Type B pancreatic cell (in vitro differentiated cells): ENCODE measurements around the gene DDAH1. TPM values are rescaled to one million over a fixed set of nuclear protein-coding genes. Genes with fewer than 3 reads are reported as not detected.

Experiments used
- DNase-seq: peaks from one replicate; pipeline ENCODE4 v3.0.0; 2021; ENCODE audit warnings: mixed read lengths; ENCODE audit not compliant: unreplicated experiment; ENCODE audit errors: extremely low spot score
- H3K27ac Mint-ChIP-seq: 2 replicates; pipeline ENCODE4 v1.8.0; 2021; ENCODE audit warnings: mild to moderate bottlenecking, mixed read lengths
- H3K27me3 Mint-ChIP-seq: 2 replicates; pipeline ENCODE4 v1.8.0; 2021; ENCODE audit warnings: mixed read lengths
- H3K36me3 Mint-ChIP-seq: 2 replicates; pipeline ENCODE4 v1.8.0; 2021; ENCODE audit warnings: mixed read lengths
- H3K4me1 Mint-ChIP-seq: one replicate; pipeline ENCODE4 v1.8.0; 2021; ENCODE audit warnings: mixed read lengths; ENCODE audit not compliant: unreplicated experiment
- H3K4me3 Mint-ChIP-seq: 2 replicates; pipeline ENCODE4 v1.8.0; 2021; ENCODE audit warnings: mild to moderate bottlenecking, mixed read lengths
- H3K9me3 Mint-ChIP-seq: 2 replicates; pipeline ENCODE4 v1.8.0; 2021; ENCODE audit warnings: mixed read lengths
- total RNA-seq: library from RNA; stranded (reverse); gene quantifications from 2 replicates; pipeline ENCODE4 v1.2.1, GENCODE V29; 2021; ENCODE audit warnings: low replicate concordance
- TF ChIP-seq, protein P1 (sequence below): fragments of 200-600 bp; sonication (generic); conservative IDR thresholded peaks from 2 replicates; pipeline ENCODE4 v1.5.0; 2021; ENCODE audit warnings: antibody characterized with exemption, mild to moderate bottlenecking

DDAH1 gene
- total RNA-seq, 1 donor from 2014 or later = 28.6 TPM

DNA sequence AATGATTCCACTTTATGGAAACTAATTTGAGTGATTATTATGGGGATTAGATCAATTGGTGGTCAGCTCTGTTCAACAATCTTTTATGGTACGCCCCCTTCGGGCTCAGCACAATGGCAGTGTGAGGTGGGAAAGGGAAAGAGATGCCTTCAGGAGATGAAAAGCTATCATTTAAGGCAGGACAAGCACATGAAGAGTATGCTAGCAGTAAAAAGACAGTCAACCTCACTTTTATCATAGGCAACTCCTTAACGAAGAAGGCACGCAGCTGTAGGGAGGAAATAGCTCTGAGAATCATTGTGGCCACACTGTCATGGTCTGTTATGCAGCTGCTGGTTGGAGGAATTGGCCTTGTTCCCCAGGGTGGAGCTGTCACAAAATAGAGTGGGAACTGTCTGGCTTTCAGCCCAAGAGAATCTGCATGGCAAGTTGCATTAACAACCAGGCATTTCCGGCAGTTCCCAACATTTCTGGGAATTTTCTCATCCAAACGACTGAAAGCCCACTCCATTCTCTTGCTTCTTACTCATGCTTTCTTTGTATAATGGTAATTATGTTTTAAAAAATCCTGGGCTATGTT lies 134.2 kb downstream of the DDAH1 start:
- Mint-ChIP-seq H3K27ac (peak overlapping the region; percentile 62), H3K9me3 (peaks cover 18% of the 10 kb centered on the region), H3K36me3 (no peaks in the 10 kb centered on the region), H3K4me3 (no peak overlapping the region), H3K4me1 (peaks cover 17% of the 10 kb centered on the region), H3K27me3 (no peaks in the 10 kb centered on the region)
- TF ChIP-seq, protein P1, sequence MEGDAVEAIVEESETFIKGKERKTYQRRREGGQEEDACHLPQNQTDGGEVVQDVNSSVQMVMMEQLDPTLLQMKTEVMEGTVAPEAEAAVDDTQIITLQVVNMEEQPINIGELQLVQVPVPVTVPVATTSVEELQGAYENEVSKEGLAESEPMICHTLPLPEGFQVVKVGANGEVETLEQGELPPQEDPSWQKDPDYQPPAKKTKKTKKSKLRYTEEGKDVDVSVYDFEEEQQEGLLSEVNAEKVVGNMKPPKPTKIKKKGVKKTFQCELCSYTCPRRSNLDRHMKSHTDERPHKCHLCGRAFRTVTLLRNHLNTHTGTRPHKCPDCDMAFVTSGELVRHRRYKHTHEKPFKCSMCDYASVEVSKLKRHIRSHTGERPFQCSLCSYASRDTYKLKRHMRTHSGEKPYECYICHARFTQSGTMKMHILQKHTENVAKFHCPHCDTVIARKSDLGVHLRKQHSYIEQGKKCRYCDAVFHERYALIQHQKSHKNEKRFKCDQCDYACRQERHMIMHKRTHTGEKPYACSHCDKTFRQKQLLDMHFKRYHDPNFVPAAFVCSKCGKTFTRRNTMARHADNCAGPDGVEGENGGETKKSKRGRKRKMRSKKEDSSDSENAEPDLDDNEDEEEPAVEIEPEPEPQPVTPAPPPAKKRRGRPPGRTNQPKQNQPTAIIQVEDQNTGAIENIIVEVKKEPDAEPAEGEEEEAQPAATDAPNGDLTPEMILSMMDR = no peak
- DNase-seq = no peak

DNA sequence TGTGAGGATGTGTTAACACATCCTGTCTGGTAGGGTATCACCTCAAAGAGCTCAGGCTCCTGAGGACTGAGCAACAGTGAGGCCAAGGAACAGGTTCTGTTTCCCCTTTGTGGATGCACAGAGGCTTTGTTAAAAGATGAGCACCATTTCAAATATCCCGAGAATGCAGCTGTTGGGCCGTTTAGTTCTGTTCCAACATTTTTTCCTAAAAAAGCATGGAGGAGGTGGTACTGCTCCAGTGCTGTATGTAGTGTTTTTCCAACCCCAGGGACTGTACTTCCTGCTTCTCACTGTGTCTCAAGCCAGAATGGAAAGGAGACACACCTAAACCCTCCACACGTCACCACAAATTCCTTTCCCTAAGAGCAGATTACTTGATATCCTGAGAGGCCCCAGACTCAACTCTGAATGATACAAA lies 134.7 kb downstream of the DDAH1 start:
- no peaks in the 10 kb centered on the region for H3K36me3 Mint-ChIP-seq
- H3K4me1 Mint-ChIP-seq = peaks cover 17% of the 10 kb centered on the region
- H3K4me3 Mint-ChIP-seq = no peak overlapping the region

DNA sequence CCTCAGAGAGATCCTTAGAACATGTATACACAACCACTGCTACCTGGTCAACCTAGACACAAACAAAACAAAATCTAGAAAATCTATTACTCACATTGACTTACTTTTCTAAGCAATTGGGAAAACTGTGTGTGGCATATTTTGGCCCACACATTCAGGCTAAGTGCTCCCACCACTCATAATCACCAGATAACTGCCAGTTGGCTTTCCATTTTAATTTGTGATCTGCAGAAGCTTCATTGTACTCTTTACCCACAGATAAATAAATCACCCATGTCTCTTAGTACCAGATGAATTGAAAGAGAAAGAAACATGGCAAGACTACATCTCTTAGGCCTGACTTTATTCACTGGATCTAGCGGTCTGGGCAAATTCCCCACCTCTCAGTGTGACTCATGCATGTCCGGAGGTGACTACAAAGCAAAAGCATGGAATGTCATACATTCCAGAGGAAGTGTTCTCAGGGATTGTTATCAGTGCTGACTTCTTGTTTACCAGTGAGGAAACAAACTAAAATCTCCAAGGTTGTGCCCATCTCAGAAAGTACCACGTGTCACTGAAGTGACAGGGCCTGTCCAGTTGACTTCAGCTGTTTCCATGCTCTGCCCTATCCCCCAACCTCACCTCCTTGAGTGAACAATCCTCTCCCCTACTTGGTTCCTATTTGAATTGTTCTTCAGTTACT lies 136.1 kb downstream of the DDAH1 start:
- Mint-ChIP-seq H3K36me3 (no peaks in the 10 kb centered on the region), H3K27me3 (no peaks in the 10 kb centered on the region), H3K27ac (peak overlapping the region; percentile 26), H3K4me3 (no peak overlapping the region), H3K4me1 (peaks cover 17% of the 10 kb centered on the region), H3K9me3 (peaks cover 9% of the 10 kb centered on the region)
- TF ChIP-seq, protein P1 = no peak
- no peak for DNase-seq

More for the DNA sequence above, 134.7 kb downstream of the DDAH1 start:
- TF ChIP-seq, protein P1 = no peak
- DNase-seq = no peak
- peak overlapping the region; percentile 62 for H3K27ac Mint-ChIP-seq
- H3K9me3 Mint-ChIP-seq = peaks cover 18% of the 10 kb centered on the region
- no peaks in the 10 kb centered on the region for H3K27me3 Mint-ChIP-seq

DNA sequence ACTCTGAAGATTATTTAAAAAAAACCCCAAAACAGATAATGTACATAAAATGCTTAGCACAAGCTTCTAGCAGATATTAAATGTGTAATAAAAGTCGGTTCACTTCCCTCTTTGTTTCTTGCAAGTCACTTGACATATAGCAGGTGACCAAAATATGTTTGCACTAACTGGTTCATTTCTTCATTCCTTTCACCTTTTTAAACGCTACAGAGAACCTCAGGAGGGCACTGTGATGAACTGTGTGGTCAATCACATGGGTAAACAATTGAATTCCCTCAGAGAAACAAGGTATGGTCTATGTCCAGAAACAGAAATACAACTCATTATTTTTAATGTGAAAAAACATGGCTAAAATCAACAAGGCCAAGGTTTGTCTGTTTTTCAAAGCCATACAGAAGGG lies 137.2 kb downstream of the DDAH1 start:
- no peak overlapping the region for H3K27ac Mint-ChIP-seq
- peaks cover 17% of the 10 kb centered on the region for H3K4me1 Mint-ChIP-seq
- no peak for DNase-seq
- H3K4me3 Mint-ChIP-seq = no peak overlapping the region
- TF ChIP-seq, protein P1 = no peak
- no peaks in the 10 kb centered on the region for H3K27me3 Mint-ChIP-seq
- no peaks in the 10 kb centered on the region for H3K36me3 Mint-ChIP-seq
- no peaks in the 10 kb centered on the region for H3K9me3 Mint-ChIP-seq

DNA sequence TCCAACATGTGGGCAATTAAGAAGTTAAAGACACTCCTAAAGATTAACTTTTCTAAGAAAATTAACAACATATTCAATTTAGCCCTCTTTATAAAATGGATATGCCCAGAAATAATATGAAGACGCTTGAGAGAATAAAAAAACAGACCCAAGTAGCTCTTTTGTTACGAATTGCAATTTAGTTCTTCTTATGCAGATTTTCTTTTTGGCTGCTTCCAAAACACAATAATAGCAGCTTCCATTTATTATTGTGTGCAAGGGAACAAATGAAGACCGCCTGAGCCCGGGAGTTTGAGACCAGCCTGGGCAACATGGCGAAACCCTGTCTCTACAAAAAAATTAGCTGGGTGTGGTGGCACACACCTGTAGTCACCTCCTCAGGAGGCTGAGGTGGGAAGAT lies 138.1 kb downstream of the DDAH1 start:
- H3K27ac Mint-ChIP-seq = no peak overlapping the region
- no peaks in the 10 kb centered on the region for H3K36me3 Mint-ChIP-seq
- TF ChIP-seq, protein P1 = no peak
- no peaks in the 10 kb centered on the region for H3K9me3 Mint-ChIP-seq
- peaks cover 17% of the 10 kb centered on the region for H3K4me1 Mint-ChIP-seq
- H3K27me3 Mint-ChIP-seq = no peaks in the 10 kb centered on the region
- no peak for DNase-seq
- H3K4me3 Mint-ChIP-seq = no peak overlapping the region
